NCI-H1930 (cell line): ENCODE measurements around the gene C2orf68.
"Not testable (repeated sequence)": the region's sequence is repeated elsewhere in the genome, so short reads cannot be mapped to it uniquely, and the experiment has no call there.

Source experiments
- DNase-seq, 2 experiments: peaks; one replicate each; lab custom pipeline; 2025; lab: John Stamatoyannopoulos, UW

C2orf68 gene

DNA sequence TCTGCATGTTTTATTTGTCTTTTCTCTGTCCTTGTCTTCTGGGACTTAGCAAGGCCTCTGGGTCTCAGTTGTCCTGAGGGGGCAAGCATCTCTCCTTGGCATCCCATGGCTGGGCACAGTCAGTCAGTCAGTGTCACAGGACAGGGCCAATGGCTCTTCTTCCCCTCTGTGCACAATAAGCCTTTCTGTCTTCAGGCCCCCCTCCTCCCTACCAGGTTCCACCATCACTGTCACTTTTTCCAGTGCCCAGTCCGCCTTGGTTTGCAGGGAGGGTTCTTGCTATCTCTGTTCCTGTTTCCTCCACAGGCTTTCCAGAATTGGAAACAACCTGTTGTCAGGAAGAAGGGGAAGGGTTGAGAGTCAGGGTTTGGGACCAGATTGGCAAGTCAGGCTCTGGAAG is 29.4 kb downstream of the C2orf68 start:
- DNase-seq = no peak

DNA sequence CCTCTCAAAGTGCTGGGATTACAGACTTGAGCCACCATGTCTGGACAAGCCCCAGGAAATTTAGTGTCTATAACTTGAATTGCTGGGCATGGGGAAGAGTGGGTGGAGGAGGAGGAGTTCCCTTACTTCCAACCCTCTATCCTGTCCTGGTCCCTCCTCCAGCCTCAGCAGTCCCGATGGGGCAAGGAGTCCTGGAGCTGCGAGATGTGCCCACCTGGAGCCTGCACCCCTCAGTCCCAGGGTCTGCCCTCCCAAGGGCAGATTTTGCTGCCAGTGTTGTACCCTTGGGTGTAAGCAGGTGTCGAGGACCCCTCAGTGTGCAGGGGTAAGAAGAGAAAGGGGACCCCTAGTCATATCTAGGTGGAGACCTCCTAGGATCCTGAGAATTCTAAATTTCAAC is 31.7 kb downstream of the C2orf68 start:
- no peak for DNase-seq

DNA sequence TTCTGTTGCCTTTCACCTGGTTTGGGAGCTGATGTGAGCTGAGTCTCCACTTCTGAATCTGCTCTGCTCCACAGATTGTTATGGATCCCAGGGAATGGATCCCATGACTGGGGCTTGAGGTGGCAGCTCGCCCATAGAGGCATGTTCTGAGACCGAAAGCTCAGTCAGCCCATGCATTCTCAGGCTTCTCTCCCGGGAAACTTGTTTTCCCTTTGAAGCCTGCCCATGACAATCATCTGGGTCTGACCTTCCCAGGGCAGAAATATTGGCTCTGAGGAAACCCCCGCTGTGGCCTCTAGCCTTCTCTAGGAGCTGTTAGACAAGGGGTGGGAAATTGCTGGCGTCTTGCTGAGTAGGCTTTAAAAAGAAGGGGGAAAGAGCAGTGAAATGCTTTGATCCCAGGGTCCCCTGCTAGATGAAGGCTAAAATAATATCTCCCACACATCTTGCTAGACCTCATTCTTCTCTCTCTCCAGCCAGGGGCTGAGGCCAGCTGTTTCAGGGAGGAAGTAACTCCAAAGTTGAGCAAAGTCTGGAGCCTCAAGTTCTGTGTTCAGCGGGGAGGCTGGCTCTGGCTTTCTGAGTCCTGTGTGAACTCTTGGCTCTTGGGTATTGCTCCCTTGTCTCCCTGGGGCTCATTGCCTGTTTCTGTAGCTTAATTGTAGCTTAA is 32.5 kb downstream of the C2orf68 start:
- no peak for DNase-seq

DNA sequence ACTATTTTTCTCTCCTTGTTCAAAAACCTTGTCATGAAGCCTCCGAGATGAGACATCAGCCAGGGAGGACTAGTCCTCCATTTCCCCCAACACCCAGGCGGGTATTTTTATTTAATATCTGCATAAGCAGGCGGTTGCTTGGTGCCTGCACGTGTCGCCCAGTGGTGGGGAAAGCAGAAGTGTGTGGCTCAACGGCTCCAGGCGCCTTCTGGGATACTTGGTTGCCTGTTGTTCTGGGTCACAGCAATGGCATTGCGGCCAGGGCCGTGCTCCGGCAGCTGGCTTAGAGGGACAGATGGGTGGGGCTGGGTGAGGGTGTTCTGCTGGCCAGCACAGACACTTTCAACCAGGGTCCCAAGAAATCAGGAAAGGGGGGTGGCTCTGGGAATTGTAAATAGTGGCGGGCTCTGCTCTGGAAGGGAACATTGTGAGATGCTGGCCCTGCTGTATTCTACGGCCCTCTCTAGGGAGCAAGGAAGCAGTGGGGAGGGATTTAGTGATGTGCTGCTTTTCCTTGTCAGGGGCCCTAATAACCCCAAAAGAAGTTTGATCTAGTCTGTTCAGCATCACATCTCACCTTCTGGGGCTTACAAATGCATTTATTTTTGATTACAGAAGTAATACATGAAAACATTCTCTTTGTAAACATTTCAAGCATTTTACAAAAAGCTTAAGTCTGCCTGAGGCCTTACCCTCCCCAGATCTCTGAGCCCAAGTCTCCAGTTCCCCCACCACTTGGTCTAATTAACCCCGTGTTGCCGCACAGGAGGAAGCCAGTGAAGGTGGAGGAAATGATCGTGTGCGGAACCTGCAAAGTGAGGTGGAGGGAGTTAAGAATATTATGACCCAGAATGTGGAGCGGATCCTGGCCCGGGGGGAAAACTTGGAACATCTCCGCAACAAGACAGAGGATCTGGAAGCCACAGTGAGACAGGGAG is 33.4 kb downstream of the C2orf68 start:
- DNase-seq = no peak

DNA sequence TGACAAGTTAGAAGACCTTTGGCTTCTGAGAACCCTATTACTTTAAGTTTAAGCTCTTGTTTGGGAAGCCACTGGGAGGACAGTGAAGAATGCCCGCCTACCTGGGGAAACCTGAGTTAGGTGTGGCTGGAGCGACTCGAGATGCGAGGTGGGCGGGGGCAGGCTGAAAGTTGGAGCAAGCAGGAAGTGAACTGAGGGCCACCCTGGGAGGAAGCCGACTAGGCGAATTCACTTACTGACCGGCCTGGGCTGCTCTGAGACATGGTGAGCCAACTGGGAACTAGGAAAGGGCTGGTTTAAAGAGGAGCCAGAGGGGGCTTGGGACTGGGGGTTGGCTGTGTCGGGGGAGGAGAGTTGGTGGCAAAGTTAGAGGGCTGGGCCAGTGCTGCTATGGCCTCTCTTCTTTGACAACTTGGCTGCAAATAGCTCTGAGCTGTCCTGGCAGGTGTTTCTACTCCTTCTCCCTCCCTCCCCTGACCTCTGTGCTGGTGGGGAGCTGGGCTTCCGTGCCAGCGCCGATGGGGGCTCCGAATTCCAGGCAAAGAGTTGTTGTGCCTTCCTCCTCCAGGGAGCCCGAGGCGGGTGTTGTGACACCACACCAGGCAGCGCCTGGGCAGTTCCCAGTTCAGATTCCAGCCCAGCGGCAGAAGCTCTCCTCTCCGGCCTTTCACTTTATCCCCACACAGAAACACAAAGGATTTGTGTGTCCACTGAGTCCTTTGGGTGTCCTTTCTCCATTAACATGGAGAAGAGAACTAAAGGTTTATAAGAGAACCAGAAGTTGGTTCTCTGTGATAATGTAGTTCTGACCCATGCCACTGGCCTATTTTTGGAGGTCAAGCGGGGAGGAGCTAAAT is 34.3 kb downstream of the C2orf68 start, which contains the start of gene VAMP8:
VAMP8 (plus strand) TSS at position 201 of the 857 bp plus-strand sequence; CDS start at position 262, 61 bp downstream.
- no peak for DNase-seq

DNA sequence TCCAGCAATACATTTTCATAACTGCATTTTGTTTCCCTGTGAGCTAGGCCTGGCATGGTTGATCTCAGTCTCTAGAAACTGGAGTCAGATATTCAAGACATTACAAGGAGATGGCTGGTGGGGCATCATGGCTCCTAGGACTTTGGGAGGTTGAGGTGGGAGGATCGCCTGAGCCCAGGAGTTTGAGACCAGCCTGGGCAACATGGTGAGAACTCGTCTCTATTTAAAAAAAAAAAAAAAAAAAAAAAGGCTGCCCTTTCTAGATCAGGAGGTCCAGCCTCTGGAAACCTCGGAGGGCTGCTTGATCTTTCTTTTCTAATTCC is 34.8 kb downstream of the C2orf68 start:
- DNase-seq = no peak

DNA sequence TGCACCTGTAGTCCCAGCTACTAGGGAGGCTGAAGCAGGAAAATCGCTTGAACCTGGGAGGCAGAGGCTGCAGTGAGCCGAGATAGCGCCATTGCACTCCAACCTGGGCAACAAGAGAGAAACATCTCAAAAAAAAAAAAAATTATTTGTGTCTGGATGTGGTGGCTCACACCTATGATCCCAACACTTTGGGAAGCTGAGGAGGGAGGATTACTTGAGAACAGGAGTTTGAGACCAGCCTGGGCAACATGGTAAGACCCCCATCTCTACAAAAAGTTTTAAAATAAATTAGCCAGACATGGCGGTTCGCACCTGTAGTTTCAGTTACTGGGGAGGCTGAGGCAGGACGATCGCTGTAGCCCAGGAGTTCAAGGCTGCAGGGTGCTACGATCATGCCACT is 36.1 kb downstream of the C2orf68 start:
- no peak for DNase-seq

DNA sequence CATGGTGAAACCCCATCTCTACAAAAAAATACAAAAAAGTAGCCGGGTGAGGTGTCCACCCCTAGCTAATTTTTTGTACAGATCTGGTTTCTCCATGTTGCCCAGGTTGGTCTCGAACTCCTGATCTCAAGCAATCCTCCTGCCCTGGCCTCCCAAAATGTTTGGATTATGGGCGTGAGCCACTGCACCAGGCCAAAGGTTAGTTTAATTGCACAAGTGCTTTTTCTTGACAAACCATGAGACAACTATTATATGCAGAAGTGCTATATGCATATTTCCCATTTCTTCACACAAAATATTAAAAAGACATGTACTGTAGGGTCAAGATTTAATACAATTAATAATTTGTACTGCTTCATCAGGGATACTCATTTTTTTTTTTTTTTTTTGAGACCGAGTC is 45.6 kb downstream of the C2orf68 start:
- no peak for DNase-seq

DNA sequence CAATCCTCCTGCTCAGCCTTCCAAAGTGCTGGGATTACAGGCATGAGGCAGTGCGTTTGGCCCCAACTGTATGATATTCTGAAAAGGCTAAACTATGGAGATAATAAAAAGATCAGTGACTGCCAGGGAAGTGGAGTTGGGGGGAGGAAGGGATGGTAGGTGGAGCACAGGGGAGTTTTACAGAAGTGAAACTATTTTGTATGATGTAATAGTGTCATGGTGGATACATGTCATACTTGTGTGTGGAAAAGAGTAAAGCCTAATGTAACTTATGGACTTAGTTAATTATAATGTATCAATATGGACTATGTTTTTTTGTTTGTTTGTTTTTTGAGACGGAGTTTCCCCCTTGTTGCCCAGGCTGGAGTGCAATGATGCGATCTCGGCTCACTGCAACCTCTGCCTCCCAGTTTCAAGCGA is 47.7 kb downstream of the C2orf68 start:
- no peak for DNase-seq

DNA sequence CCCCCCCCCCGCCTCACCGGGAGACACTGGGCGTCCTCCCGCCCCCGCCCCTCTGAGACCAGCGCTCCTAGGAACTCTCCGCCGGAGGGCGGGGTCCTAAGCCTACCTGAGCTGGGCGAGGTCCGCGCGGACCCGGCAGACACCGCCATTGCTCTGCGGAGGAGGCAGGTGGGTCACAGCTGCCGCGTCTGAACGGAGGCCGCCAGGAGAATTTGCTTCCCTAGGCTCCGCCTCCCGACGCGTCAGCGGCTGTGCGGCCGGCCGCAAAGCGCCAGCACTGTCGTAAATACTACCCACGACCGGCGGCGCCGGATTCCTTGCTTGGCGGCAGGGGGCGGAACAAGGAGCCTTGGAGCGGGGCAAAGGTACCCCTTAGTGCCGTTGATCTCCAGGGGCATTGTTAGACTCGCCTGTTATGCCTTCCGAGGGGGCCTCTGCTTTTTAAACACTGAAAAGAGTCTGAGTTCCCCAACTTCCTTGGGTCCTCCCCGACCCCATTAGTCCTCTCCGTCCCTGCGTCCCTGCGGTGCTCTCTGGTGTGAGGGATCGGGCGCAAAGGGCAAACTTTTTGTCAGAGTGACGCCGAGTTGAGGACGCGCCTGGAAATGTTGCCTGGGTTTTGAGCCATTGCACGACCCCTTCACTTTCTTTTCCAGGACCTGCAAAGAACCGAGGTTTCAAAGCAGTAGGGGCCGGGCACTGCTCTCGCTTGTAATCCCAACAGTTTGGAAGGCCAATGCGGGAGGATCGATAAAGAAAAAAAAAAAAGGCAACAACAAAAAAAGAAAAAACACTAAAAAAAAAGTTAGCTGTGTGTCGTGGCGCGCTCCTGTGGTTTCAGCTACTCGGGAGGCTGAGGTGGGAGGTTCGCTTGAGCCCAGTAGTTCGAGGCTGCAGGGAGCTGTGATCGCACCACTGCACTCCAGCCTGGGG is 50.3 kb downstream of the C2orf68 start, which contains the start of gene GGCX:
GGCX (minus strand) TSS at position 214 of the 933 bp plus-strand sequence; CDS start at position 149, 65 bp downstream.
- peak; percentile 97 for DNase-seq

DNA sequence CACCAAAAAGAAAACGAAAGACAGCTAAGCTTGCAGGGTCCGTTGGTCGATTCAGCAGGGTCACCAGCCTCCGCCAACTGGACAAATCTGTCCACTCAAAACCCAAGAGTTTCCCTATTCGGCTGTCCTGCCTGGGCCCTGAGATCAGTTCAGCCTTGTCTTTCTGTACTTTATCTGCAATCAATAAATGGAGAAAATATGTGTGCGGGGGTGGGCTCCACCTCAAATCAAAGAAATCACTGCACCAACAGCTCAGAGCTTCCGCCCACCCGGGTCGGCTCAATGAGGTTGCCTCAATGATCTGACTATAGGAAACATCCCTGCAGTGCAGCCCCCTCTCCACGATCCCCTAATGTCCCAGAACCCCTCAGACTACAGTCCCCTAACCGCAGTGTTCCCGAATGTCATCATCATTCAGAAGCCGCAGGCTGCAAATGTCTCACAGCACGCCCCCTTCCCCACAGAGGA is 51.0 kb downstream of the C2orf68 start:
- DNase-seq = no peak

DNA sequence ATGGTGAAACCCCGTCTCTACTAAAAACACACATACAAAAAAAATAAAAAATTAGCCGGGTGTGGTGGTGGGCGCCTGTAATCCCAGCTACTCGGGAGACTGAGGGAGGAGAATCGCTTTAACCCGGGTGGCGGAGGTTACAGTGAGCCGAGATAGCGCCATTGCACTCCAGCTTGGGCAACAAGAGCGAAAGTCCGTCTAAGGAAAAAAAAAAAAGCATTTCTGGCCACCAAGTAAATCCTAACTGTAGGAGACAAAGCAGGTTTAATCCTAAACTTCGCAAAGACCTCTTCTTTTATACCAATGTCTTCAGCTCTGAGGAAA is 51.5 kb downstream of the C2orf68 start:
- DNase-seq = not testable (repeated sequence)

DNA sequence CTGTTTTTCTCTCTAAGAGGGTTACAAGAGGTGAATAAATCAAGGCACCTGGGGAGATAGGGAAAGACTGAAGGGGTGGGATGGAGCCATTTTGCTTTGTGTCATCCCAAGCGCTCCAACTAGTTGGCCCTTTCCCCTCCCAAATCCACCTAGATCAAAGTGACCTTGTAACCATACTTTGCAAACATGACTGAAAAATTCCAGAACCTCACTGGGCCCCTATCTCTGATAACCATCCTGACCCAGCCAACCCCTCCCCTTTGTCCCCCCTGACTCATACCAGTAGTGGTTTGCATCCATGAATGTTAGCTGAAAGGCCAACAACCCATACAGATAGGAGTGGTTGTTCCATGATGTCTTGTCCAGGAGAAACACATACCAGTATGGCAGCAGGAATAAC is 53.7 kb downstream of the C2orf68 start:
- DNase-seq = no peak

DNA sequence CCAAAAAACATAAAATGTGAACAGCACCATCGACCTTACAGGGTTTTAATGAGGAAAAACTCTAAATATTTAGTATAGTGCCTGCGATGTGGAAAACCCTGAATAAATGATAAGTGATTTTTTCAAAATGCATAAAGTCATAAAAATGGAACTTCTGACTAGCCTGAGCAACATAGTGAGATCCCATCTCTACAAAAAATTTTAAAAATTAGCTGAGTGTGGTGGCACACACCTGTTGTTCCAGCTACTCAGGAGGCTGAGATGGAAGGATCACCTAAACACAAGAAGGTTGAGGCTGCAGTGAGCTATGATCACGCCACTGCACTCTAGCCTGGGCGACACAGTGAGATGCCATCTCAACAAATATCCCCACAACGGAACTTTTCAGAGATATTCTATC is 54.7 kb downstream of the C2orf68 start:
- no peak for DNase-seq
